ENCODE data around the gene TM2D3. TPM values are rescaled to one million over a fixed set of nuclear protein-coding genes. Genes with fewer than 3 reads are reported as not detected.

TM2D3 gene
- total RNA-seq, 2 donors from 2014 or later, result 48.6 to 67.0 TPM

DNA sequence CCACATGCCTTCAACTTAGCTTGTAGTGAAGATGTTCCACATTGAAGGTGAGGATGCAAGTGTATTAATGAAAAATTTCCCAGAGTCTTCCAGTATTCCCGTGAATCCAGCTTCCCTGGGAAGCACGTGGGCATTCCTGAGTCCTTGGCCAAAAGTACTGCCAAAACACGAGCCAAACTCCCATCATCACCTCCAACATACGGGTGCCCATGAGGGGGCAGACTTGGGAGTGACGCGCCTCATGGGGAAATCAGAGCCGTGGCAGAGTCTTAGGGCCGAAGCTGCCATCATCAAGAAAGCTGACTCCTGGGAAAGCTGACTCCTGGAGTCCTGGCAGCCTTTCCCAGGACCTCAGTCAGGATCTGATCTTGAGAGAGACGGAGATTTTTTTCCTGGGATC, 20.1 kb upstream of the TM2D3 start:
- TF ChIP-seq POLR2AphosphoS5 (IDR thresholded peaks at IDR 0.05) (no peak), POLR2A (IDR thresholded peaks at IDR 0.05) (no peak)
- TF ChIP-seq, protein P1, sequence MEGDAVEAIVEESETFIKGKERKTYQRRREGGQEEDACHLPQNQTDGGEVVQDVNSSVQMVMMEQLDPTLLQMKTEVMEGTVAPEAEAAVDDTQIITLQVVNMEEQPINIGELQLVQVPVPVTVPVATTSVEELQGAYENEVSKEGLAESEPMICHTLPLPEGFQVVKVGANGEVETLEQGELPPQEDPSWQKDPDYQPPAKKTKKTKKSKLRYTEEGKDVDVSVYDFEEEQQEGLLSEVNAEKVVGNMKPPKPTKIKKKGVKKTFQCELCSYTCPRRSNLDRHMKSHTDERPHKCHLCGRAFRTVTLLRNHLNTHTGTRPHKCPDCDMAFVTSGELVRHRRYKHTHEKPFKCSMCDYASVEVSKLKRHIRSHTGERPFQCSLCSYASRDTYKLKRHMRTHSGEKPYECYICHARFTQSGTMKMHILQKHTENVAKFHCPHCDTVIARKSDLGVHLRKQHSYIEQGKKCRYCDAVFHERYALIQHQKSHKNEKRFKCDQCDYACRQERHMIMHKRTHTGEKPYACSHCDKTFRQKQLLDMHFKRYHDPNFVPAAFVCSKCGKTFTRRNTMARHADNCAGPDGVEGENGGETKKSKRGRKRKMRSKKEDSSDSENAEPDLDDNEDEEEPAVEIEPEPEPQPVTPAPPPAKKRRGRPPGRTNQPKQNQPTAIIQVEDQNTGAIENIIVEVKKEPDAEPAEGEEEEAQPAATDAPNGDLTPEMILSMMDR (IDR thresholded peaks at IDR 0.05), result no peak
- Histone ChIP-seq H3K4me3 (no peak overlapping the region), H3K27me3 (replicated peaks; ENCODE audit: insufficient read depth) (no peaks in the 10 kb centered on the region), H3K27ac (no peak overlapping the region), H3K9me3 (no peaks in the 10 kb centered on the region), H3K36me3 (peaks cover 0 to 9% of the 10 kb centered on the region in 2 donors), H3K4me1 (replicated peaks) (no peaks in the 10 kb centered on the region)
- DNase-seq (ENCODE audit: low spot score), result no peak
- 80% methylated on average over 9 of the region's 9 CpGs for WGBS
- intact Hi-C loops (cut with DNase I), result no loop called here

DNA sequence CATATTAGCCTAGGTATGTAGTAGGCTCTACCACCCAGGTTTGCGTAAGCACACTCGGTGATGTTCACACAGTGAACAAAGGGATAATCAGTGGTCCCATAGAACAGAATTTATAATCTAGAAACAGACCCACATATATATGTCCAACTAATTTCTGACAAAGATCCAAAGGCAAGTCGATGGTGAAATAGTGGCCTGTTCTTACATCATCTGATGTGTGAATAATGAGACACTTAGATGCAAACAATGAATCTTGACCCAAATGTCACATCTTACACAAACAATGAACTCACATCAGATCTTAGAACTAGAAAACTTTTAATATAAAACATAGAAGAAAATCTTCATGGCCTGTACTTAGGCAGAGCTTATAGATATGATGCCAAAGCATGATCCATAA, 17.6 kb upstream of the TM2D3 start:
- no peaks in the 10 kb centered on the region for H3K4me1 ChIP-seq (replicated peaks)
- peaks cover 0 to 9% of the 10 kb centered on the region in 2 donors for H3K36me3 ChIP-seq
- no peak for DNase-seq (ENCODE audit: low spot score)
- no peak overlapping the region for H3K27ac ChIP-seq
- intact Hi-C loops (cut with DNase I), result no loop called here
- no peaks in the 10 kb centered on the region for H3K27me3 ChIP-seq (replicated peaks; ENCODE audit: insufficient read depth)
- TF ChIP-seq, protein P1 (IDR thresholded peaks at IDR 0.05), result no peak
- TF ChIP-seq POLR2AphosphoS5 (IDR thresholded peaks at IDR 0.05) (no peak), POLR2A (IDR thresholded peaks at IDR 0.05) (no peak)
- WGBS, result 95% methylated on average over 3 of the region's 3 CpGs
- H3K4me3 ChIP-seq, result no peak overlapping the region
- H3K9me3 ChIP-seq, result no peaks in the 10 kb centered on the region

GRCh38 chr15:101667881-101668280, 15.7 kb upstream of the TM2D3 start:
- no peaks in the 10 kb centered on the region for H3K4me1 ChIP-seq (replicated peaks)
- intact Hi-C loops (cut with DNase I), result no loop called here
- no peak overlapping the region for H3K4me3 ChIP-seq
- no peaks in the 10 kb centered on the region for H3K36me3 ChIP-seq
- H3K27me3 ChIP-seq (replicated peaks; ENCODE audit: insufficient read depth), result no peaks in the 10 kb centered on the region
- DNase-seq (ENCODE audit: low spot score), result no peak
- no peaks in the 10 kb centered on the region for H3K9me3 ChIP-seq
- WGBS, result 92% methylated on average over 1 of the region's 1 CpG
- no peak overlapping the region for H3K27ac ChIP-seq
- TF ChIP-seq POLR2AphosphoS5 (IDR thresholded peaks at IDR 0.05), result no peak
- TF ChIP-seq, protein P1 (IDR thresholded peaks at IDR 0.05), result no peak
- TF ChIP-seq POLR2A (IDR thresholded peaks at IDR 0.05), result no peak

DNA sequence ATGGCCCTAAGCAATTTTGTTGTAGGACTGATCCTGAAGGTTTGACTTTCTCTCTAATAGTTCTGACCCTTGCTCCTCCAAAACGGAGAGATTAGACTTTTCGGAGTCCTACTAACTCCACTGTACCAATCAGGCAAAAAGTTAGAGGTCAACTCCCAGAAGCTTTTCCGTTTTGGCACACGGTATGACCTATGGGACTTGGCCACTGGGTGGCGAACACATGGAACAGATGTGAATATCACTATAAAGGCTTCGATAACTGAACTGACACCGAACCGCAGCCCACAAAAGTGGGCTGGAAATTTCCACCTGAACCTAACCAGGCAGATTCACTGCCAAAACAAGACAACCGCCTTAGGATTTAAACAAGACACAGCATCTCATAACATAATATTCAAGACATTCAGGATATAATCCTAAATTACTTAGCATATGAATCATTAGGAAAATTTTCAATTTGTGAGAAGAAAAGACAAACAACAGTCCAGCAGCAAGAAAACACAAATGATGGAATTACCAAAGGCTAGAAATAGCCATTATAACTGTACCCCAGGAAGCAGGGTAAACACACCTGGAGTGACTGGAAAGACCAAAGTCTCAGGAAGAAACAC, 12.2 kb upstream of the TM2D3 start:
- Histone ChIP-seq H3K4me1 (replicated peaks) (no peaks in the 10 kb centered on the region), H3K36me3 (no peaks in the 10 kb centered on the region), H3K27me3 (replicated peaks; ENCODE audit: insufficient read depth) (no peaks in the 10 kb centered on the region), H3K27ac (no peak overlapping the region), H3K9me3 (no peaks in the 10 kb centered on the region), H3K4me3 (no peak overlapping the region)
- intact Hi-C loops (cut with DNase I), result no loop called here
- TF ChIP-seq, protein P1 (IDR thresholded peaks at IDR 0.05), result no peak
- TF ChIP-seq POLR2A (IDR thresholded peaks at IDR 0.05) (no peak), POLR2AphosphoS5 (IDR thresholded peaks at IDR 0.05) (no peak)
- 85% methylated on average over 9 of the region's 9 CpGs for WGBS
- DNase-seq (ENCODE audit: low spot score), result no peak

GRCh38 chr15:101662203-101662602, 10.0 kb upstream of the TM2D3 start:
- Histone ChIP-seq H3K4me3 (no peak overlapping the region), H3K4me1 (replicated peaks) (no peaks in the 10 kb centered on the region), H3K27ac (no peak overlapping the region), H3K36me3 (no peaks in the 10 kb centered on the region), H3K27me3 (replicated peaks; ENCODE audit: insufficient read depth) (no peaks in the 10 kb centered on the region), H3K9me3 (no peaks in the 10 kb centered on the region)
- 98% methylated on average over 1 of the region's 1 CpG for WGBS
- TF ChIP-seq POLR2A (IDR thresholded peaks at IDR 0.05) (no peak), POLR2AphosphoS5 (IDR thresholded peaks at IDR 0.05) (no peak)
- TF ChIP-seq, protein P1 (IDR thresholded peaks at IDR 0.05), result no peak
- intact Hi-C loops (cut with DNase I), result no loop called here
- DNase-seq (ENCODE audit: low spot score), result no peak

Data from prostate gland (tissue), 2 donors.